GM12873 (cell line): ENCODE data around the gene PHLDA3.

ENCODE experiments used
- TF ChIP-seq, protein P1 (sequence below): IDR thresholded peaks from 2 replicates; pipeline ENCODE4 v1.5.1; 2012; ENCODE audit warnings: low read depth, mild to moderate bottlenecking, moderate library complexity, low read length, control low read depth; ENCODE audit not compliant: insufficient read depth; ENCODE audit errors: missing control alignments

Gene PHLDA3

DNA sequence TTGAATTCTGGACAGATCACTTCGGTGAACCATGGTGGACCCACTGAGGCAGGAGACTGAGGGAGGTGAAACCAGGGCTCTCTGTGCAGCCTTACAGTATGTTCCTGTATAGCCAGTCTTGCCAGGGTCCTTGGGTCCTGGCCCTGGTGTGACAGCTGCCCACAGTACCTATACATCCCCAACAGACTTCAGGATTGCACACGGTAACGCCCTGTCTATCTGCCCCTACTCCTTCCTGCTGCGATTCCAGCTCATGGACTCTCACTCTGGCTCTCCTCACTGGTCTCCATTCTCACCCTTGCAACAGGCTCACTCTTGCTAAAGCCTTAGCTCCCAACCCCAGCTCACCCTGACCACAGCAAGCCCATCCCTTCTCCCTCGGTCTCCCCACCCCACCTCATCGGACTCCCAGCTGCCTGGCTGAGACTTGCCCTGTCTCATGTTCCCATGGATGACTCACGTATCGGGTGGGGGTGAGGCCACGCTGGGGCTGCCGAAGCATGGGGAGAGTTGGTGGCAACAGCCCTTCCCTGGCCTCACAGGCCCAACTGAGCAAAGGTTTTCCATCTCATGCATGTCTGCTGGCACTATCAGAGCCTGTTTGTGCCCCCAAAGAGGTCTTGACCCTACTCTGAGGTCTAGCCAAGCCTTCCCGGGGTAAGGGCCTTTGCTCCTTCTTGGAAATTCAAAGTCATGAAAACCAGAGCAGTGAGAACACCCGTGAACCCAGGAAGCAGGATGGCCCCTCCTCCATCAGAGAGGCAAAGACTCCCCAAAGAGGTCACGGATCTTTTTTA, 7.1 kb downstream of the PHLDA3 start:
- TF ChIP-seq, protein P1, sequence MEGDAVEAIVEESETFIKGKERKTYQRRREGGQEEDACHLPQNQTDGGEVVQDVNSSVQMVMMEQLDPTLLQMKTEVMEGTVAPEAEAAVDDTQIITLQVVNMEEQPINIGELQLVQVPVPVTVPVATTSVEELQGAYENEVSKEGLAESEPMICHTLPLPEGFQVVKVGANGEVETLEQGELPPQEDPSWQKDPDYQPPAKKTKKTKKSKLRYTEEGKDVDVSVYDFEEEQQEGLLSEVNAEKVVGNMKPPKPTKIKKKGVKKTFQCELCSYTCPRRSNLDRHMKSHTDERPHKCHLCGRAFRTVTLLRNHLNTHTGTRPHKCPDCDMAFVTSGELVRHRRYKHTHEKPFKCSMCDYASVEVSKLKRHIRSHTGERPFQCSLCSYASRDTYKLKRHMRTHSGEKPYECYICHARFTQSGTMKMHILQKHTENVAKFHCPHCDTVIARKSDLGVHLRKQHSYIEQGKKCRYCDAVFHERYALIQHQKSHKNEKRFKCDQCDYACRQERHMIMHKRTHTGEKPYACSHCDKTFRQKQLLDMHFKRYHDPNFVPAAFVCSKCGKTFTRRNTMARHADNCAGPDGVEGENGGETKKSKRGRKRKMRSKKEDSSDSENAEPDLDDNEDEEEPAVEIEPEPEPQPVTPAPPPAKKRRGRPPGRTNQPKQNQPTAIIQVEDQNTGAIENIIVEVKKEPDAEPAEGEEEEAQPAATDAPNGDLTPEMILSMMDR, result no peak

DNA sequence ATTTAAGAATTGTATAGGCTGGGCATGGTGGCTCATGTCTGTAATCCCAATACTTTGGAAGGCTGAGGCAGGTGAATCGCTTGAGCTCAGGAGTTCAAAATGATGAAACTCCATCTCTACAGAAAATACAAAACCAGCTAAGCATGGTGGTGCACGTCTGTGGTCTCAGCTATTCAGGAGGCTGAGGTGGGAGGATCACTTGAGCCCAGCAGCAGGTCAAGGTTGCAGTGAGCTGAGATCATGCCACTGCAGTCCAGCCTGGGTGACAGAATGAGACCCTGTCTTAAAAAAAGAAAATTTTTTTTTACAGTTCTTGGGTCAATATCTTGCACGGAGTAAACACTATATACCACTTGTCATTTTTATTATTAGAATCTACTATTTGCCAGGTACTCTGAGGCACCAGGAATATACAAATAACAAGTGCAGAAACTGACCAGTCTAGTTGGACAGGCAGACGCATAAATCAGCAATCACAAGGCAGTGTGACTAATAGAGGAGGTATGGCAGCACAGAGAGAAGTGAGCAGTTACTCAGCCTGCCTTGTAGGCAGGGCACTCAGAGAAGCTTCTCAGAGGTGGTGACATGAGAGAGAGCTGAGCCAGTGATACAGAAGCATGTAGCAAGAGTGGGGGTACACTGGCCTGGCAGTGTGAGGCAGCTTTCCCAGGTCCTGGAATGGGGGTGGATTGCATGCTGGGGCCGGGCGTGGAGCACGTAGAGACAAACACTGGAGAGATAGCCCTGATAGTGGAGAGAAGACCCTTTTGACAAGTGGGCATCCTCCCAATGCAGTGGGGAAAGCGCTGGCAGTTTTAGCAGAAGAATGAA, 8.0 kb downstream of the PHLDA3 start:
- TF ChIP-seq, protein P1, result no peak

DNA sequence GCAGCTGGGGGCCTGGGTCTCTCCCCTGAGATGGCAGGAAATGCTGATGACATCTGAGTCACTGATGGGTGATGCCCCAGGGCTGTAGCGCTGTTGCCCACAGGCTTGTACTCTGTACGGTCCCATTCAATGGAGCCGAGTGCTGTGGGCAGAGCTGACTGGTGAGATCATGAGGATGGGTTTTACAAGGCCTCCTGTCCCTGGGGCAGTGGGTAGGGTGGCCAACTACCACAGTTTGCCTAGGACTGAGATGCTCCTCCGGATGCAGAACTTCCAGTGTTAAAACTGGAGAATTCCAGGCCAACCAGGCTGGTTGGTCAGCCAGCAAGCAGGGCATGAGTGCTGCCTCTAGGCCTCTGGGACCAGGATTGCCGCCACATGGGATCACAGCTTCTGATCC, 9.2 kb downstream of the PHLDA3 start:
- TF ChIP-seq, protein P1, result no peak

DNA sequence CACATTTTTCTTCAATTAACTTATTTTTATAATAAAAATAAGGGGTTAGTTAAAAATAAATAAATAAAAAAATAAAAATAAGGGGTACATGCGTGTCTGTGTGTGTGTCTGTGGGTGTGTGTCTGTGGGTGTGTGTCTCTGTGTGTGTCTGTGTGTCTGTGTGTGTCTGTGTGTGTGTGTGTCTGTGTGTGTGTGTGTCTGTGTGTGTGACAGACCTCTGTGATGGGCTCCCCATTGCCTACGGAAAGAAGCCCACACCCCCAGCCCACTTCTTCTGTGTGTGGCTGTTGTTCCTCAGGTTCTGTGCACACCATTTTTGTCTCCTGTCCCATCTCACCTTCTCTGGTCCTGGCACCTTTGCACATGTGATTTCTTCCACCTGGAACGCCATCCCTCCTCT, 9.9 kb downstream of the PHLDA3 start:
- TF ChIP-seq, protein P1, result no peak

DNA sequence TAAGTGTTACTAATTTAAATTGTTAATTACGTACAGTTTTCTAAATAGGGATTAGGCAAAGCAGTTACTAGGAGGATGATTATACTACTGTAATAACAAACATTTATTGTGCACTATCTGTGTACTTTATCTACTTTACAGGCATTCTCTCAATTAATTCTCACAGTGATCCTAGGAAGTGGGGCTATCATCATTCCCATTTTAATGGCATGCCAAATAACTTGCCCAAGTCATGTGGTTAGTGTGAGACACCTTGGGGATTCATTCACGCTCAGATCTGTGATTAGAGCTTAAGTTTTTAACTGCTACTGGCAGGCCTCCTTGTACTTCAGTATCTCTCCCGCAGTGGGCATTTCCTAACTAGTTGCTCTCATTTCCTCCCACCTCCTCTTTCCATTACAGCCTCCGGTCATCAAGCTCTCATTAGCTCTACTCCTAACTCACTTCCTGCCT, 11.5 kb downstream of the PHLDA3 start:
- TF ChIP-seq, protein P1, result no peak

DNA sequence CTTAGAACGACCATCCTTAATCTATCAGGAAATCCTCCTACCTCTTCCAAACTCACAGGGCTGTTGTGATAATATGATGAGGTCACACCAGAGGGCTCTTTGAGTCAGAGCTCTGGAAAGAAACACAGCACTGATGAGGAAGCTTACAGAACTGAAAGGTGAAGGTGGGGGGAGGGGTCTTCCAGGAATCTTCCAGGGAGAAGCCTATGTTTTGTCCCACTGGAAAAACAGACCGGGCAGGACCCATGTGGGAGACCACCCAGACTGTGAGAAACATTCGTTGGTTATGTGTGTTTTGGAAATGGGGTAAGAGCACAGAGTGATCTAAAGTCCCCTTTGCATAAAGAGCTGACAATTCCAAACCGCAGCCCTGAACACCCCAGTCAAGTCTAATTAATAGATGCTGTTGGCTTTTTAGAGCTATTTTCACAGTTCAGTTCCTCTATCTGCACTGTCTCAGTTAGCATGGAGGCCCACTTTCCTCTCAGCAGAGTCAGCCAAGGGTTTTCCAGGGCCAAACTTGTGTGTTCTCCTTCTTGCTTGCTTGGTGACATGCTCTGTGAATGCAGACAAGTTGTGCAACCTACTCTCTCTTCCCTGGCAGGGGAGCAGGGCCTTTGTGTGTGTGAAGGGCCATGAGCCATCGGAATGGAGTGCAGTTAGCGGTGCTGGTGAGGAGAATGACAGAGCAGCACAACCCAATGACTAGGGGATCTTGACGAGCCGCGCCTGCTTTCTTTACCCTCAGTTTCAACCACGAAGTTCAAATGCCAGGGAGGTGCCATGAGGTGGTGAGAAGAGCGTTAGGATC, 12.3 kb downstream of the PHLDA3 start:
- TF ChIP-seq, protein P1, result no peak
